GM12878 (cell line): ENCODE data around the gene ST3GAL5. TPM values are rescaled to one million over a fixed set of nuclear protein-coding genes. Genes with fewer than 3 reads are reported as not detected.
A peak's percentile ranks its signal among the peaks of the same experiment; 100 is the strongest.

Experiments
- ATAC-seq: fragments of 200-7000 bp; cut with Tn5 transposase; 3 replicates; pipeline ENCODE4 v1.9.1; 2020; ENCODE audit warnings: mild to moderate bottlenecking, moderate library complexity
- BruUV-seq: library from RNA; stranded (reverse); fragments of 400-500 nt; replicated peaks from 2 replicates; lab custom pipeline; 2021; lab: Mats Ljungman, UMichigan
- CTCF ChIA-PET: fragments of 300-600 bp; sonication (Branson Sonifier 250); formaldehyde crosslinking; extraction: SDS; loops from one replicate; lab custom pipeline; 2021; ENCODE audit warnings: inconsistent platforms; lab: Yijun Ruan, JAX
- POLR2A ChIA-PET: fragments of 350-600 bp; formaldehyde crosslinking; extraction: SDS; loops from one replicate; lab custom pipeline; 2021; ENCODE audit warnings: inconsistent platforms; lab: Charles Lee
- RAD21 ChIA-PET: fragments of 300-600 bp; sonication (Branson Sonifier 250); formaldehyde crosslinking; loops from one replicate; lab custom pipeline; 2023; ENCODE audit warnings: antibody characterized with exemption; ENCODE audit not compliant: unreplicated experiment; lab: Charles Lee
- SMC1A ChIA-PET: fragments of 300-600 bp; sonication (Branson Sonifier 250); formaldehyde crosslinking; loops from one replicate; lab custom pipeline; 2023; ENCODE audit not compliant: unreplicated experiment, uncharacterized antibody; lab: Charles Lee
- DNase-seq: peaks from one replicate; pipeline ENCODE4 v3.0.0-alpha.2; 2011; ENCODE audit warnings: low read depth, low spot score
- FAIRE-seq: peaks from 3 replicates; lab custom pipeline; 2011; peaks lifted over from hg19 to GRCh38; lab: Jason Lieb, UNC
- H2AFZ ChIP-seq: 2 replicates; pipeline ENCODE4 v1.6.0; 2011; ENCODE audit warnings: low read depth, low read length, control low read depth; ENCODE audit not compliant: control insufficient read depth
- H3K27ac ChIP-seq: 2 replicates; pipeline ENCODE4 v1.5.1; 2011; ENCODE audit warnings: control low read depth; ENCODE audit not compliant: control insufficient read depth, insufficient read depth
- H3K27me3 ChIP-seq, 2 experiments: replicated peaks in 1 of 2; 2 replicates each; pipeline versions ENCODE4 v1.6.0 to v1.6.1; 2011; ENCODE audit warnings: low read length in 1 of 2; ENCODE audit not compliant: control insufficient read depth in 2 of 2, insufficient read depth in 2 of 2
- H3K36me3 ChIP-seq, 2 experiments: 2 replicates each; pipeline ENCODE4 v1.5.1; 2011; ENCODE audit warnings: low read length in 1 of 2; ENCODE audit not compliant: control insufficient read depth in 2 of 2, insufficient read depth in 2 of 2
- H3K4me1 ChIP-seq: 2 replicates; pipeline ENCODE4 v1.6.1; 2011; ENCODE audit warnings: mild to moderate bottlenecking, low read length, moderate library complexity, mixed read lengths; ENCODE audit not compliant: control insufficient read depth, insufficient read depth
- H3K4me2 ChIP-seq: 2 replicates; pipeline ENCODE4 v1.6.0; 2011; ENCODE audit warnings: control low read depth; ENCODE audit not compliant: control insufficient read depth, insufficient read depth
- H3K4me3 ChIP-seq: fragments of 200-600 bp; sonication (generic); 2 replicates; pipeline ENCODE4 v1.5.1; 2016
- H3K79me2 ChIP-seq: 2 replicates; pipeline ENCODE4 v1.6.0; 2011; ENCODE audit warnings: low read length; ENCODE audit not compliant: control insufficient read depth, insufficient read depth
- H3K9ac ChIP-seq: 2 replicates; pipeline ENCODE4 v1.8.0; 2011; ENCODE audit warnings: low read length, control low read depth, mixed read lengths; ENCODE audit not compliant: control insufficient read depth, insufficient read depth
- H3K9me3 ChIP-seq: replicated peaks from 3 replicates; pipeline ENCODE4 v1.5.1; 2011; ENCODE audit warnings: mild to moderate bottlenecking, low read length; ENCODE audit not compliant: control insufficient read depth, insufficient read depth
- H4K20me1 ChIP-seq: 2 replicates; pipeline ENCODE4 v1.6.0; 2011; ENCODE audit not compliant: control insufficient read depth, insufficient read depth
- ATF3 ChIP-seq: IDR thresholded peaks from 2 replicates; pipeline ENCODE4 v1.6.1; 2011; ENCODE audit warnings: low read depth, mild to moderate bottlenecking, low read length, moderate library complexity, borderline replicate concordance; ENCODE audit errors: extremely low read depth
- HDAC6 ChIP-seq: fragments of 200-600 bp; sonication (generic); IDR thresholded peaks from one replicate; pipeline ENCODE4 v1.8.0; 2017; ENCODE audit warnings: antibody characterized with exemption; ENCODE audit not compliant: unreplicated experiment
- KLF5 ChIP-seq: fragments of 450-650 bp; IDR thresholded peaks from 2 replicates; pipeline ENCODE4 v1.6.1; 2014; ENCODE audit warnings: mild to moderate bottlenecking; ENCODE audit not compliant: partially characterized antibody
- MTA3 ChIP-seq: IDR thresholded peaks from 2 replicates; pipeline ENCODE4 v1.6.1; 2012; ENCODE audit warnings: low read length, inconsistent platforms, borderline replicate concordance
- ZBTB40 ChIP-seq: fragments of 450-650 bp; IDR thresholded peaks from 2 replicates; pipeline ENCODE4 v1.6.1; 2016; ENCODE audit warnings: mild to moderate bottlenecking, moderate library complexity, borderline replicate concordance
- WGBS: methylation state at CpG from one replicate; pipeline ENCODE4 v1.1.6; 2016; ENCODE audit warnings: low lambda C conversion rate; ENCODE audit not compliant: insufficient replicate concordance, insufficient coverage; ENCODE audit errors: missing lambda C conversion rate; 5-methylcytosine and 5-hydroxymethylcytosine counted together
- in situ Hi-C: fragments of 300-500 bp; cut with MboI; formaldehyde crosslinking; loops from 9 replicates; pipeline ENCODE4 v1.14.3; 2018; ENCODE audit warnings: mixed read lengths
- intact Hi-C: fragments of 100-400 bp; cut with micrococcal nuclease; formaldehyde crosslinking; loops from one replicate; pipeline ENCODE4 v1.14.2; 2022; ENCODE audit not compliant: unreplicated experiment
- polyA plus RNA-seq, 11 experiments: library from polyadenylated mRNA; depleted of rRNA in 4 of 11; unstranded in 6 of 11; stranded (reverse) in 5 of 11; fragments of >200 nt; fragmentation: Nextera tagmentation in 4 of 11; fragmentation: Illumina TruSeq in 1 of 11; extraction: Ambion mirVana in 4 of 11; extraction: Trizol in 1 of 11; gene quantifications; 1 replicate in 1 of 11; 2 replicates in 10 of 11; pipeline versions ENCODE4 v1.2.1 to v1.2.3, GENCODE V29; 2011 to 2016; ENCODE audit warnings: inconsistent platforms in 2 of 11, missing spikeins in 2 of 11, low read depth in 1 of 11
- total RNA-seq, 4 experiments: library from RNA; depleted of rRNA in 3 of 4; stranded (reverse); fragments of >200 nt in 3 of 4; fragmentation: Illumina TruSeq in 1 of 4; extraction: Trizol in 1 of 4; gene quantifications; 2 replicates each; pipeline versions ENCODE4 v1.2.1 to v1.2.3, GENCODE V29; 2013 to 2021

The ST3GAL5 gene
- total and polyA plus RNA-seq, 10 of the 15 experiments (the other 5 are each of a cell fraction or from before 2014, with no cell fraction given) = 5.2 to 60.9 (median 10.2) TPM

- no peak for TF ChIP-seq KLF5
- TF ChIP-seq HDAC6 = no peak
- no peak for TF ChIP-seq ZBTB40
Measured at GRCh38 chr2:85851253-85852151, 37.3 kb downstream of the ST3GAL5 start (continued).

GRCh38 chr2:85850451-85850850 lies 38.3 kb downstream of the ST3GAL5 start:
- Histone ChIP-seq H3K4me2 (no peak overlapping the region), H3K79me2 (no peaks in the 10 kb centered on the region), H3K9me3 (peaks cover 2% of the 10 kb centered on the region; the same call in 2 of the 3 replicates), H3K27ac (no peak overlapping the region), H3K4me3 (no peak overlapping the region), H3K36me3 (peaks cover 0 to 4% of the 10 kb centered on the region in 2 experiments; a peak in 2 of 4 replicates), H4K20me1 (no peaks in the 10 kb centered on the region), H3K4me1 (peaks cover 52% of the 10 kb centered on the region), H3K9ac (no peak overlapping the region), H2AFZ (no peak overlapping the region), H3K27me3 (no peaks in the 10 kb centered on the region)
- intact Hi-C loops (no loop called here), in situ Hi-C loops (no loop called here)
- no peak for DNase-seq
- ATAC-seq = no peak
- POLR2A ChIA-PET = interaction anchor here (1.1 to 1.8 kb wide), 5 partner anchors 11 to 146 kb away, joined by 3 to 5 read pairs (median 4); no protein-coding TSS in a partner anchor
- TF ChIP-seq MTA3 = 0 out of 2 replicates have a peak, but pooled peaks have one; percentile 3
- no peak for TF ChIP-seq ATF3
- no peak for FAIRE-seq
- CTCF ChIA-PET = interaction anchor here (1.4 to 5.3 kb wide), 5 partner anchors 14 to 230 kb away, joined by 4 to 58 read pairs (median 11); partner anchors contain the start of gene ST3GAL5
- BruUV-seq = no TSS peak
- SMC1A ChIA-PET = interaction anchor here (1.6 to 9.4 kb wide), 8 partner anchors 10 to 229 kb away, joined by 4 to 115 read pairs (median 21); partner anchors contain the start of gene ST3GAL5
- RAD21 ChIA-PET = interaction anchor here (0.7 to 10.3 kb wide), 6 partner anchors 19 to 227 kb away, joined by 3 to 99 read pairs (median 9); partner anchors contain the start of gene ST3GAL5
- WGBS = 90% methylated on average over 10 of the region's 10 CpGs
